Measurements from ENCODE around the gene FRAT2.
"Not testable (repeated sequence)": the region's sequence is repeated elsewhere in the genome, so short reads cannot be mapped to it uniquely, and the experiment has no call there.

Gene FRAT2

GRCh38 chr10:97355571-97355975 lies 21.0 kb upstream of the FRAT2 start:
- DNase-seq = no peak

- no peak for DNase-seq
These were observed 19.4 kb upstream of the FRAT2 start for GRCh38 chr10:97353945-97354344.

DNA sequence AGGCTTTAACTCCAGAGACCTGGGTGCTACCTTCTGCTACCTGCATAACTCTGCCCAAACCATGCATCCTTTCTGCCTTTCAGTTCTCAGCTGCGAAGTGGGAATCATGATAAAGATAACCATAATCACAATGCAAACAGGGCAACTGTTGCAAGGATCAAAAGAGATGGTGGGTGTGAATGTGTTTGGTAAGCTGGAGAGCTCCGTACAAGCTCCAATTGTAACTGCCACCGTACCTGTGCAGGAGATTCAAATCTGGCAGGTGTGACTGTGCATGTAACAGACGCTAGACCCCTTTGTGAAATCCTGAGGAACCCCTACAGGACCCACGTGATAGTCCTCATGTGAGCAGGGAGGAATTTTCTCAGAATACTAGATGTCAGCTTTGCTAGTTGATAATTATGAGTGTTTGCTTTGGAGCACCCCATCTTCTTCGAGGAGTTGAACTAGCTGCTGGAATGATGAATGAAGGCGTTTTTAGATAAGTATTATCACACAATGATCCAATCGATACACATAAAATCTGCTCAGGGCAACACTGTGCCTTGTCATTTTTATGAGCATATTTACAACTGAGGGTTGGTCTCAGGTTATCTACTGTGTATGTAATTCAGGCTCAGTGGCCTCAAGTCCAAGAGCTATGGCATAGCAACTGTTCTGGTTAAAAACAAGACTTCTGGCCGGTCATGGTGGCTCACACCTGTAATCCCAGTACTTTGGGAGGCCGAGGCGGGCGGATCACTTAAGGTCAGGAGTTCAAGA lies 15.4 kb upstream of the FRAT2 start:
- no peak for DNase-seq

GRCh38 chr10:97347317-97347716 lies 12.8 kb upstream of the FRAT2 start:
- peak; percentile 11 for DNase-seq

DNA sequence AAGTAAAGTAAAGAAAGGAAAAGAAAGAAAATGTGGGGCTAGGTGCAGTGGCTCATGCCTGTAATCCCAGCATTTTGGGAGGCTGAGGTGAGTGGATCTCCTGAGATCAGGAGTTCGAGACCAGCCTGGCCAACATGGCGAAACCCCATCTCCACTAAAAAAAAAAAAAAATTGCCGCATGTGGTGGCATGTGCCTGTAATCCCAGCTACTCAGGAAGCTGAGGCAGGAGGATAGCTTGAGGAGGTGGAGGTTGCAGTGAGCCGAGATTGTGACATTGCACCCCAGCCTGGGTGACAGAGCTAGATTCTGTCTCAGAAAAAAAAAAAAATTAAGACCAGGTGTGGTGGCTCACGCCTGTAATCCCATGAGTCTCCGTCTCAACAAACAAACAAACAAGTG lies 9.1 kb upstream of the FRAT2 start:
- DNase-seq = not testable (repeated sequence)

- no peak for DNase-seq
These were observed 6.9 kb upstream of the FRAT2 start for GRCh38 chr10:97341416-97341815.

DNA sequence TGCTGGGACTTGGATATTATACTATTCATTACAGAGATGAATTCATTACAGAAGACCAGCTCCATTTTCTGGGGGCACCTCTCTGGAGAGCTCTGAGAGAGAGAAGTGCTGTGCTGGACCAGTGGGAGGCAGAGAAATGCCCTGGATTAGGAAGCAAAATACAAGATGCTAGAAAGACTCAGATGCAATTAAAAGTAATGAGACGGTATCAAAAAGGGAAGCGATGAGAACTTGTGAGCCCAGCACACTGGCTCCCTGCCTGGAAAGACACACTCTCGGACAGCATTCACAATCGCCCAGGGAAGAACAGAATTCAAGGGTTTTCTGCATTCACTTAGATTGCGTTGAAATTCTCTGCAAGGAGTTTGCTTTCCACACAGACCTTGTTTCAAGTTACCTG lies 3.5 kb upstream of the FRAT2 start:
- DNase-seq = no peak

DNA sequence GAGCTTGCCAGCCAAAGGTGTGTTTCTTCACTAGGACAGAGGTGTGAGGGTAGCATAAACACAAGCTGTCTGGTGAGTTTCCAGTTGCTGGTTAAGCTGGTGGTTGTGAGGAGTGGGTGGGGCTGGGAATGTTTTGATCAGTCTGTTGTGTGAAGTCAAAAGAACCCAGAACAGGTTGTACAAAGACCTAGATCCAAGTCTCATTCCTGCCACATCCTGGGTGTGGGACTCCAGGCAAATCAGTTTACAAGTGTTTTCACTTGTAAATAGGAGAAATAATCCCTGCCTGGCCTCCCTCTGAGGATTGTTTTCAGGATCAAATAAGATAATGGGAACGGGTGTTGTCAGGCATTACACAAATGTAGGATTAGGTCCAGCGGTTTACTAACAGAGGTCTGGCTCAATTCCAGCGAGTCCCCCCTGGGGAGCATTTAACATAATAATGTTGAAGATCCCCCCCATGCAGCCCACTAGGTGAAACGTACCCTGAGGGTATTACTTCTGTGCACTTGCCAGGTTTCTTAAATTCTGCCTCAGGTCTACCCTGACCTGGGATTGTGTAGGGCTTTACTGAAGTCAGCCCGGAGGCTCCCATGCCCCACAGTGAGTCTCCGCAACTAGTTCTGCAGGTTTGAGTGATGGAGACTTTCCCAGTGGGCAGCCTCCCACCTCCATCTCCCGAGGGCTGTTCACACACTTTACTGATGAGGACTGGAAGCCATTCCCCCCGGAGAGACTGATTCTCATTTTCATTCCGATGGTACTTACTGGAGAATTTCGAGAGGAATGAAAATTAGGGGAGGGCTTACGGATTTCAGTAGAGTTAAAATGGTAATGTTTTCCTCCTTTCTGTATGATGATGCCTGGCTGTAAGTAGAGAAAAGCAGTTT lies 2.7 kb upstream of the FRAT2 start:
- no peak for DNase-seq

DNA sequence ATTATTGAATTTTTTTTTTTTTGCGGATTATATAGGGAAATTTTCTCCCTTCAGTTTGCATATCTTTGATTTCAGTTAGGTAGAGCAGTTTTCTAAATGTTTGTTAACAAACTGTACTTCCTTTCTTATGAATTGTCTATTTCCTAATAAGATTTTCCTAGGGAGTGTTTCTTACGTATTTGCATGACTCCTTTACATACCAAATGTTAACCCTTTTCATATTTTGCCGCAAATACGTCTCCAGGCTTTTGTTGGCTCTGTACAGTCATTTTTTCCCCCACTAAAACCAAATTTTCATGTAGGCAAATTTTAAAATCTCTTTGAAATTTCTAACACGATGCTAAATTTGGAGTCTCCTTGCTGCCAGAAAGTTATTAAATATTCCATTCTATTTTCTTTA lies 1.9 kb upstream of the FRAT2 start:
- DNase-seq = no peak

DNA sequence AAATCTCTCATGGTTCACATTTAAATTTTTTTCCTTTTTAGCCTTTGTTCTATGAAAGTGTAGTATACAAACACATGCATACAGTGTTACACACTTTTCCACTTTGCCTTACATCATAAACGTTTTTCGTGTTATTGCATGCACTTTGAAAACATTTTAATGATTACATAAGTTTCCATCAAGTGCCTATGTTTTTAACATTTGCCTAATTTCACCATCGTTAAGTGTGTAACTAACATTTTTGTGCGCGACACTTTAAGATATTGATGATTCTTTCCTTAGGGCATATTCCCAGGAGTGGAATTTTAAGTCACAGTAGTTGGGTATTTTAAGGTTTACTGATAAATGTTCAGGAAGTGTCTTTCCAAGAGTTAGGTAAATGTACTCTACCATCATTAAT lies 1.5 kb upstream of the FRAT2 start:
- no peak for DNase-seq

DNA sequence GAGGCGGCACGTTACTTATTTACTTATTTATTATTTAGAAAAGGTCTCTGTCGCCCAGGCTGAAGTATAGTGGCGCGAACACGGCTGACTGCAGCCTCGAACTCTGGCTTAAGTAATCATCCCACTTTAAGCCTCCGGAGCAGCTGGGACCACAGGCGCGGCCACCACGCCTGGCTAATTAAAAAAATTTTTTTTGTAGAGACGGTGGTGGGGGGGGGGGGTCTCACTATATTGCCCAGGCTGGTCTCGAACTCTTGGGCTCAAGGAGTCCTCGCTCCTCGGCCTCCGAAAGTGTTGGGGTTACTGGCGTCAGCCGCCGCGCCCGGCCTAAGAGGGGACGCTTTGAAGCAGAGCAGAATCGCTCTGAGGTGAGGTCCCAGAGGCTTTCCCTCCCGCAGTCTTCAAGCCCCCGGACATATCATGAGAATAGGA lies 675 bp upstream of the FRAT2 start:
- DNase-seq = no peak

DNA sequence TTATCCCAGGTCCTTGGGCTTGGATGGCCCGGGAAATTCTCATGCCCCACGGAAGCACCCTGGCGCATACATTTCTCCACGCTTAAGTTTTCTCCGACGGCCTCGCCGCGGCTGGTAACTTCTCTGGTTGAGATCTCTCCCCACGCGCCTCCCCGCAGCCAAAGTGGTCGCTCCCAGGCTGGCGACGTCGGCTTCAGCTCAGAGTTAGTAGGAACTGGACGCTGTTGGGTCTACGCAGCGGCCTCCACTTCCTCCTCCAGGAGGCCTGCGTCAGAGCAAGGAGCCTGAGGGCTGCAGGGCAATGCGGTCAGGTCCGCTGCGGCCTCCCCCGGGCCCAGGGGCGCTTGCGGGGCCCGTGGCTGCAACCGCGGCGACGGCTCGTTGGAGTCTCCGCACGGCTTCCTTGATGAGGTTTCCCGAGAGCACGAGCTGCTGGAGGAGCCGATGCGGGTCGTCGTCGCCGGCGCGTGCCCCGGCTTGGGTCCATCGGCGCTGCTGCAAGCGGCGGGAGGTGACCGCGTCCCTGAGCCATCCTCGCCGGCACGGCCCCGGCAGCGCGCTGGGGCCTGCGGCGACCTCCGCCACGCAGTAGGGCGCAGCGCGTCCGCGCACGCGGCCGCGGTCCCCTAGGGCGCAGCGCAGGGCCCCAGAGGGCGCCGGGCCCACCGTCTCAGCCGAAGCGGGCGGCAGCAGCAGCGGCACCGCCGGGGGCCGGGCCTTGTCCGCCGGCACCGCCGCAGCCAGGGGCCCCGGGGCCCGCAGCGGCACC lies 744 bp downstream of the FRAT2 start:
- no peak for DNase-seq

DNA sequence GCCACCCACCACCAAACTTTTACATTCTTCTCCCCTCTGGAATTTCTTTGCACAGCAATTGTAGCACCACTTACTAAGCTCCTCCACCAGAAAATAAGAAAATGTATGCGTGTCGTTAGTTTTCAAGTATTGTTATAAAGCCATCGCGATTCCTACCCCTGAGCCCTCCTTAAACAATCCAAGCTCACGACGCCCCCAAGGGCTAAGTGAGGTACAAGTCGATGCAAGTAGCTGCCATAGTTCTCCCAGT lies 1.3 kb downstream of the FRAT2 start:
- DNase-seq = peak; percentile 6

- peak; percentile 23 for DNase-seq
These were observed 1.8 kb downstream of the FRAT2 start for GRCh38 chr10:97332591-97333350.

DNA sequence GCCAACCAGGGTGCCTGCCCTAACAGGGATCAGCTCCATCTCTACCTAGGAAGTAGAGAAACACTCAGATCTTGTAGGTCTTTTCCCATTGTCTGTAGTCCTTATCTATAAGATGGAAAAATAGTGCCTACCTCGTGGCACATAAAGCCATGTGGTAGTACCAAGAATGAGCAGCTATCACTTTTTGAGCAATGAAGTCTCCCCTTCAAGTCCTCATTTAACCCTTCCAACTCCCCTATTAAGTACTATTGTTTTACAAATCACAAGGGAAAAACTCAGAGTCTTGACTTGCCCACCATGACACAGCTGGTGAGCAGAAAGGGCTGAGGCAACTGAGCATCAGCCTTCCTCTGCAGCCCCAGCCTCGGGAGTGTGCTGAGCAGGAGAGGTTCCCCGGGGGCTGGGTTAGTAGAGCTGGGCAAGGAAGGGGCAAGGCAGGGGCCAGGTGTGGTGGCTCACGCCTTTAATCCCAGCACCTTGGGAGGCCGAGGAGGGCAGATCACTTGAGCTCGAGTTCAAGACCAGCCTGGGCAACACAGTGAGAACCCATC lies 3.3 kb downstream of the FRAT2 start:
- no peak for DNase-seq

GRCh38 chr10:97329766-97330165 lies 4.8 kb downstream of the FRAT2 start:
- DNase-seq = no peak

DNA sequence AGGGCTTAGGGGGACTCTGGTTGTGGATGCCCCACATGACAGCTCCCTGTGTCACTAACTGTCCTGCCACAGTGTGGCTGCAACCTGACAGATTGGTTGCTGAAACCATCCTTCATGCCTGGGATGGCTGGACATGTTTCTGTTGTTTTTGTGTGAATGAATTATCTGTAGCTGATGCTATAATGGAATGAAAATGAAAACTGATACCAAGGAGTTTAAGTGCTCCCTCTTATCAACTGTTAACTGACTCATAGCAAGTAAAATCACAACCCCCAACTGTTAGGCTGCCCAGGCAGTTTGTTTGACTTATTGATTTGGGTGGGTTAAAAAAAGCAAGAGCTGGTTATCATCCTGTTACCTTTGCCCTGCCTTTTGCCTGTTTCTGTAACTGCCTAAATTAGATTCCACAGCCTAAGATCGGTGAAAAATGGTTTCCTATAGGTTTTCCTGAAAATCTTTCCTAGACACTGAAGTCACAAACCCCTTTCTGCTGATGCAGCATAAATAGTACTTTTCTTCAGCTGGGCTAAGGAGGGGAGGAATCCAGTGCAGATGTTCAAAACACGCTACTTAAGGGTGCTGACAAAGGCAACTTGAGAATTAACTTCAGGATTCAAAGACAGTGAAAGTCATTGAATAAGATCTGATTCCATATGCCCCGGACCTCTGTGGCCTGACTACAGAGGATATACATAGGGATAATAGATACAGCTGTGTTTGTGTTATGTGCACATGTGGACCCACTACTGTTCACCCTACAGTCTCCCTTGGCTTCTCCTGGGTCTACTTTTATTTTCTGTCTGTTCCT lies 5.7 kb downstream of the FRAT2 start:
- no peak for DNase-seq

DNA sequence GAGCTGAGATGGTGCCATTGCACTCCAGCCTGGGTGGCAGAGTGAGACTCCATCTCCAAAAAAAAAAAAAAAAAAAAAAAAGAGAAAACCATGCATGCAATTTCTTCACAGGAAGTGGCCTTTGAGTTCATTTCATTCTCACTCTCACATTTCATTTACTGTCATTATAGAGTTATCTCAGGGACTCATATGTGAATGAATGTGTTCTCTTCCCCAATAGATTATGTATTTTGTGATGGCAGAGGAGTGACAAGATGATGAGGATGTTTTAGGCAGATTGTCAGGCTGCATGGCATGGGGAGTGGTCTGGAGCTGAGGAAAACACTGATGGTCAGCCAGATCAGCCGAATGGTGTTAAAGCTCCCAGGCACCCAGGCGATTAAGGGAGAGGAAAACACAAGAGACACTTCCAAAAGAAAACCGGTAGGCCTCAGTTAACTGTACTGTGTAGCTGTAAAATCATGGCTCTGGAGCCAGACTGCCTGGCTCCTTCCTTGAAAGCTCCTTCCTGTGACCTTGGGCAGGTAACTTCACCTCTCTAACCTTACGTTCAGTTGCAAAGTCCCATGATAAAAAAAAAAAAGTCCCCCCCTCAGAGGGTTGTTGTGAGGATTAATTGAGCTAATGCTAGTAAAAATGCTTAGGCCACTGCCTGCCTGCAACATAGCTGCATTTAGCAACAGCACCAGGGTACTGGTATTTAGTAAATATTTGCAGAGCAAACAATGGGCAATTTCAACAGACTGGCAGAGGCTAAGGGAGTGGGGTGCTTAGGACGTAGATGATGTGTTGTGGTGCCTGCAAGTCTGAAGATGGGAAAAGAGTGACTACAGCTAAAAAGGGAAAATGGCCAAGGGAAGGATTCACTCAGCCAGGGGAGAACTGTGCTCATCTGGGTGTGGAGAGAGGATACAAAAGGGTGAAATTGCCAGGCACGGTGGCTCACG lies 6.9 kb downstream of the FRAT2 start:
- peak; percentile 25 for DNase-seq

DNA sequence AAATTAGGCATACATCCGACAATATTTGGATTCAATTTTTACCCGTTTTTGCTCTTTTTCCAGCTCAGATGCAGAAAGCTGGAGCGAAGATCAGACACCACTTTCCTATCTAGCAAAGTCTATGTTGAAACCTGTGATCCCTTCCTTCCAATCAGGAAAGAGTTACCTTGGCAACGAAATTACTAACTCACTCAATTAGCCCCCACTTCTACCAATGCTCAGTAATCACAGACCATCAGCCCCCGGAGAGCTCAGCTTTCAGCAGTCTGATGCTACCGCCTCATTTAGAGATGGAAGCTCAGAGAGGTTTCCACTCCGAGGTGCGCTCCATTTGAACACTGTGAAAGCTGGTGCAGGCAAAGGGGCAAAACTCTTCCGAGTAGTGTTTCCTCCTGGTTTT lies 8.8 kb downstream of the FRAT2 start:
- peak; percentile 89 for DNase-seq

GRCh38 chr10:97323501-97323900 lies 11.0 kb downstream of the FRAT2 start:
- DNase-seq = no peak

GRCh38 chr10:97321804-97322190 lies 12.7 kb downstream of the FRAT2 start:
- peak; percentile 68 for DNase-seq
